ENCODE measurements around the gene ABCC8. TPM values are rescaled to one million over a fixed set of nuclear protein-coding genes. Genes with fewer than 3 reads are reported as not detected.

The ABCC8 gene
- total RNA-seq, 2 donors from 2014 or later = 0.55 TPM; not detected in 1

GRCh38 chr11:17415523-17416104, 61.0 kb downstream of the ABCC8 start:
- Histone ChIP-seq H3K36me3 (ENCODE audit: control insufficient read depth, insufficient read depth, low read length) (no peaks in the 10 kb centered on the region), H3K4me1 (ENCODE audit: control insufficient read depth, insufficient read depth, low read length) (peaks cover 6% of the 10 kb centered on the region), H3K9ac (ENCODE audit: extremely low read depth, low read length, poor library complexity, severe bottlenecking) (no peak overlapping the region), H3K27me3 (ENCODE audit: control insufficient read depth, insufficient read depth, low read length, poor library complexity, severe bottlenecking) (no peaks in the 10 kb centered on the region), H3K4me3 (ENCODE audit: low read length) (no peak overlapping the region), H3K27ac (ENCODE audit: low read depth, low read length) (no peak overlapping the region), H3K9me3 (ENCODE audit: control insufficient read depth, low read length) (no peaks in the 10 kb centered on the region)
- WGBS, 2 experiments (ENCODE audit: insufficient coverage in 1 of 2, insufficient read length in 1 of 2) = 85 to 90% methylated on average over 4 to 6 of the region's 6 CpGs
- no peak for TF ChIP-seq CTCF (conservative IDR thresholded peaks at IDR 0.05)
- DNase-seq = no peak
- H3K4me1 Mint-ChIP-seq = peaks cover 19% of the 10 kb centered on the region
- no peak overlapping the region for H3K27ac Mint-ChIP-seq
- H3K27me3 Mint-ChIP-seq (ENCODE audit: insufficient read depth) = peaks cover 22% of the 10 kb centered on the region
- no peak overlapping the region for H3K4me3 Mint-ChIP-seq
- no peaks in the 10 kb centered on the region for H3K9me3 Mint-ChIP-seq
- H3K36me3 Mint-ChIP-seq (ENCODE audit: low read depth) = no peaks in the 10 kb centered on the region

- H3K9ac ChIP-seq (ENCODE audit: extremely low read depth, low read length, poor library complexity, severe bottlenecking) = no peak overlapping the region
- 83 to 91% methylated on average over 1 to 5 of the region's 5 CpGs for WGBS, 2 experiments (ENCODE audit: insufficient coverage in 1 of 2, insufficient read length in 1 of 2)
Measured at GRCh38 chr11:17414992-17415391, 61.7 kb downstream of the ABCC8 start.

GRCh38 chr11:17414317-17414737, 62.3 kb downstream of the ABCC8 start:
- Mint-ChIP-seq H3K9me3 (no peaks in the 10 kb centered on the region), H3K36me3 (ENCODE audit: low read depth) (no peaks in the 10 kb centered on the region), H3K4me3 (no peak overlapping the region), H3K4me1 (peaks cover 17% of the 10 kb centered on the region), H3K27me3 (ENCODE audit: insufficient read depth) (peaks cover 13% of the 10 kb centered on the region), H3K27ac (no peak overlapping the region)
- H3K9ac ChIP-seq (ENCODE audit: extremely low read depth, low read length, poor library complexity, severe bottlenecking) = no peak overlapping the region
- H3K9me3 ChIP-seq (ENCODE audit: control insufficient read depth, low read length) = no peaks in the 10 kb centered on the region
- no peaks in the 10 kb centered on the region for H3K36me3 ChIP-seq (ENCODE audit: control insufficient read depth, insufficient read depth, low read length)
- H3K4me1 ChIP-seq (ENCODE audit: control insufficient read depth, insufficient read depth, low read length) = peaks cover 6% of the 10 kb centered on the region
- H3K4me3 ChIP-seq (ENCODE audit: low read length) = no peak overlapping the region
- no peak for TF ChIP-seq CTCF (conservative IDR thresholded peaks at IDR 0.05)
- H3K27me3 ChIP-seq (ENCODE audit: control insufficient read depth, insufficient read depth, low read length, poor library complexity, severe bottlenecking) = no peaks in the 10 kb centered on the region
- no peak for DNase-seq
- no peak overlapping the region for H3K27ac ChIP-seq (ENCODE audit: low read depth, low read length)
- WGBS, 2 experiments (ENCODE audit: insufficient coverage in 1 of 2, insufficient read length in 1 of 2) = 90 to 95% methylated on average over 7 of the region's 8 CpGs

More at GRCh38 chr11:17414992-17415391, 61.7 kb downstream of the ABCC8 start:
- no peaks in the 10 kb centered on the region for H3K9me3 Mint-ChIP-seq
- DNase-seq = no peak
- no peak for TF ChIP-seq CTCF (conservative IDR thresholded peaks at IDR 0.05)
- H3K27ac Mint-ChIP-seq = no peak overlapping the region
- H3K4me1 ChIP-seq (ENCODE audit: control insufficient read depth, insufficient read depth, low read length) = peaks cover 6% of the 10 kb centered on the region
- no peak overlapping the region for H3K4me3 ChIP-seq (ENCODE audit: low read length)
- no peaks in the 10 kb centered on the region for H3K36me3 ChIP-seq (ENCODE audit: control insufficient read depth, insufficient read depth, low read length)
- no peaks in the 10 kb centered on the region for H3K9me3 ChIP-seq (ENCODE audit: control insufficient read depth, low read length)
- H3K27me3 Mint-ChIP-seq (ENCODE audit: insufficient read depth) = peaks cover 20% of the 10 kb centered on the region
- H3K27me3 ChIP-seq (ENCODE audit: control insufficient read depth, insufficient read depth, low read length, poor library complexity, severe bottlenecking) = no peaks in the 10 kb centered on the region
- H3K27ac ChIP-seq (ENCODE audit: low read depth, low read length) = no peak overlapping the region
- peaks cover 18% of the 10 kb centered on the region for H3K4me1 Mint-ChIP-seq
- H3K4me3 Mint-ChIP-seq = no peak overlapping the region
- no peaks in the 10 kb centered on the region for H3K36me3 Mint-ChIP-seq (ENCODE audit: low read depth)
